ENCODE measurements around the gene CLNS1A. TPM values are rescaled to one million over a fixed set of nuclear protein-coding genes. Genes with fewer than 3 reads are reported as not detected.

The CLNS1A gene
- total RNA-seq, 1 donor from 2014 or later, result 80.7 TPM

- intact Hi-C loops (cut with micrococcal nuclease), result no loop called here
- H3K27ac ChIP-seq (replicated peaks), result no peak overlapping the region
- H3K4me3 ChIP-seq, result no peak overlapping the region
- no peaks in the 10 kb centered on the region for H3K4me1 ChIP-seq
- H3K9me3 ChIP-seq (replicated peaks), result no peaks in the 10 kb centered on the region
- no peak for DNase-seq
- TF ChIP-seq, protein P1, sequence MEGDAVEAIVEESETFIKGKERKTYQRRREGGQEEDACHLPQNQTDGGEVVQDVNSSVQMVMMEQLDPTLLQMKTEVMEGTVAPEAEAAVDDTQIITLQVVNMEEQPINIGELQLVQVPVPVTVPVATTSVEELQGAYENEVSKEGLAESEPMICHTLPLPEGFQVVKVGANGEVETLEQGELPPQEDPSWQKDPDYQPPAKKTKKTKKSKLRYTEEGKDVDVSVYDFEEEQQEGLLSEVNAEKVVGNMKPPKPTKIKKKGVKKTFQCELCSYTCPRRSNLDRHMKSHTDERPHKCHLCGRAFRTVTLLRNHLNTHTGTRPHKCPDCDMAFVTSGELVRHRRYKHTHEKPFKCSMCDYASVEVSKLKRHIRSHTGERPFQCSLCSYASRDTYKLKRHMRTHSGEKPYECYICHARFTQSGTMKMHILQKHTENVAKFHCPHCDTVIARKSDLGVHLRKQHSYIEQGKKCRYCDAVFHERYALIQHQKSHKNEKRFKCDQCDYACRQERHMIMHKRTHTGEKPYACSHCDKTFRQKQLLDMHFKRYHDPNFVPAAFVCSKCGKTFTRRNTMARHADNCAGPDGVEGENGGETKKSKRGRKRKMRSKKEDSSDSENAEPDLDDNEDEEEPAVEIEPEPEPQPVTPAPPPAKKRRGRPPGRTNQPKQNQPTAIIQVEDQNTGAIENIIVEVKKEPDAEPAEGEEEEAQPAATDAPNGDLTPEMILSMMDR (IDR thresholded peaks at IDR 0.05; ENCODE audit: borderline replicate concordance), result no peak
- H3K36me3 ChIP-seq, result no peaks in the 10 kb centered on the region
- H3K27me3 ChIP-seq (ENCODE audit: low read depth), result no peaks in the 10 kb centered on the region
Measured at GRCh38 chr11:77656362-77656761, 18.8 kb upstream of the CLNS1A start.

DNA sequence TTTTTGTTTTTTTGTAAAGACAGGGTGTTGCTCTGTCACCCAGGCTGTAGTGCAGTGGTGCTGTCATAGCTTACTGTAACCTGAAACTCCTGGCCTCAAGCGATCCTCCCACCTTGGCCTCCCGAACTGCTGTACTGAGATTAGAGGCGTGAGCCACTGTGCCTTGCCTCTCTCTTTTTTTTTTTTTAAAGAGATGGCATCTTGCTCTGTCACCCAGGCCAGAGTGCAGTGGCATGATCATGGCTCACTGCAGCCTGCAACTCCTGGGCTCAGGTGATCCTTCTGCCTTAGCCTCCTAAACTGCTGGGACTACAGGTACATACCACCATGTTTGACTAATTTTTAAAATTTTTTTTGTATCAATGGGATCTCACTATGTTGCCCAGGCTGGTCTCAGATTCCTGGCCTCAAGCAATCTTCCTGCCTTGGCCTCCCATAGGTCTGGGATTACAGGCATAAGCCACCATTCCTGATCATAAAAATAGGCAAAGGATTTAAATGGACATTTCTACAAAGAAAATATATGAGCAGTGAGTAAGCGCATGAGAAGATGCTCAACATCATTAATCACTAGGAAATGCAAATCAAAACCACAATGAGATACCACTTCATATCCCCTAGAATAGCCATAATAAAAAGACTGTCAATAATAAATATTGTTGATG lies 17.3 kb upstream of the CLNS1A start:
- no peaks in the 10 kb centered on the region for H3K36me3 ChIP-seq
- TF ChIP-seq, protein P1 (IDR thresholded peaks at IDR 0.05; ENCODE audit: borderline replicate concordance), result no peak
- intact Hi-C loops (cut with micrococcal nuclease), result no loop called here
- H3K9me3 ChIP-seq (replicated peaks), result no peaks in the 10 kb centered on the region
- H3K4me1 ChIP-seq, result no peaks in the 10 kb centered on the region
- no peak overlapping the region for H3K27ac ChIP-seq (replicated peaks)
- no peaks in the 10 kb centered on the region for H3K27me3 ChIP-seq (ENCODE audit: low read depth)
- DNase-seq, result no peak
- H3K4me3 ChIP-seq, result no peak overlapping the region

GRCh38 chr11:77650123-77650522 lies 12.5 kb upstream of the CLNS1A start:
- no peaks in the 10 kb centered on the region for H3K4me1 ChIP-seq
- intact Hi-C loops (cut with micrococcal nuclease), result no loop called here
- H3K9me3 ChIP-seq (replicated peaks), result no peaks in the 10 kb centered on the region

GRCh38 chr11:77647654-77648305 lies 10.2 kb upstream of the CLNS1A start:
- H3K27me3 ChIP-seq (ENCODE audit: low read depth), result peaks cover 18% of the 10 kb centered on the region
- DNase-seq, result no peak
- no peaks in the 10 kb centered on the region for H3K36me3 ChIP-seq
- H3K4me1 ChIP-seq, result no peaks in the 10 kb centered on the region
- H3K9me3 ChIP-seq (replicated peaks), result no peaks in the 10 kb centered on the region
- no peak overlapping the region for H3K27ac ChIP-seq (replicated peaks)
- H3K4me3 ChIP-seq, result no peak overlapping the region
- TF ChIP-seq, protein P1 (IDR thresholded peaks at IDR 0.05; ENCODE audit: borderline replicate concordance), result no peak
- intact Hi-C loops (cut with micrococcal nuclease), result no loop called here

More at GRCh38 chr11:77650123-77650522, 12.5 kb upstream of the CLNS1A start:
- no peak for DNase-seq
- TF ChIP-seq, protein P1 (IDR thresholded peaks at IDR 0.05; ENCODE audit: borderline replicate concordance), result no peak
- no peak overlapping the region for H3K27ac ChIP-seq (replicated peaks)
- H3K4me3 ChIP-seq, result no peak overlapping the region
- H3K36me3 ChIP-seq, result no peaks in the 10 kb centered on the region
- H3K27me3 ChIP-seq (ENCODE audit: low read depth), result peaks cover 8% of the 10 kb centered on the region

DNA sequence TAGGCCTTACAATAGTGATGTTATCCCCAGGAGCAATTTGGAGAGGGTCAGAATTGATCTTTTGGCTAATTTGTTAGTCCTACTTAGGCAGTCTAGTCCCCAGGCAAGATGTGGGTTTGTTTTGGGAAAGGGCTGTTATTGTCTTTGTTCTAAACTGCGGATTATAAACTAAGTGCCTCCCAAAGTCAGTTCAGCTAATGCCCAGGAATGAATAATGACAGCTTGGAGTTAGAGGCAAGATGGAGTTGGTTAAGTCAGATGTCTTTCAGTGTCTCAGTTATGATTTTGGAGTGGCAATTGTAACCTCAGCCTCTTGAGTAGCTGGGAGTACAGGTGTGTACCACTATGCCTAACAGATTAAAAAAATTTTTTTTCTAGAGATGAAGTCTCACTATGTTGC lies 7.3 kb upstream of the CLNS1A start:
- DNase-seq, result no peak
- H3K4me3 ChIP-seq, result no peak overlapping the region
- H3K4me1 ChIP-seq, result no peaks in the 10 kb centered on the region
- intact Hi-C loops (cut with micrococcal nuclease), result no loop called here
- no peak overlapping the region for H3K27ac ChIP-seq (replicated peaks)
- peaks cover 7% of the 10 kb centered on the region for H3K9me3 ChIP-seq (replicated peaks)
- H3K27me3 ChIP-seq (ENCODE audit: low read depth), result peaks cover 18% of the 10 kb centered on the region
- TF ChIP-seq, protein P1 (IDR thresholded peaks at IDR 0.05; ENCODE audit: borderline replicate concordance), result no peak
- no peaks in the 10 kb centered on the region for H3K36me3 ChIP-seq

Data from left ventricle myocardium inferior (tissue), 1 donor.